Hematopoietic multipotent progenitor cell treated with erythropoietin and hydrocortisone succinate and interleukin-3 and kit ligand, for 8 days (in vitro differentiated cells): ENCODE measurements around the gene EMILIN2.

Source experiments
- DNase-seq: peaks from one replicate; pipeline ENCODE4 v3.0.0-alpha.2; 2015

Gene EMILIN2

DNA sequence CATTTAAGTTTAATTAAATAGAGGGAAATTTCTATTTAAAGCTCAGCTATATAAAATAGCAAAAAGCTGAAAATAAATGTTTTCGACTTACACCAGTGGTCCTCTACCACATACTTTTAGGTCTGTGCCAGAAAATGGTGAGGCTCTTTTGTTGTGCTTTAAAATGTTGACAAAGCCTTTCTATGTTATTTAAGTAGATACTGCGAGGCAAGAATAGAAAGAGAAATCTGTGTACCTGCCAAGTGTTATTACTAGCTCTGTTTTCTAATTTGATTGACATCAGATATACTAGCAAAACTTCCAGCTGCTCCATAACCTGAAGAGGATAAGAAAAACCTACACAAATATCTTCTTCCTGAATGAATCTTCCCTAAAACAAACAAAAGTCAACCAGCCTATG is 112.5 kb downstream of the EMILIN2 start:
- DNase-seq = no peak

DNA sequence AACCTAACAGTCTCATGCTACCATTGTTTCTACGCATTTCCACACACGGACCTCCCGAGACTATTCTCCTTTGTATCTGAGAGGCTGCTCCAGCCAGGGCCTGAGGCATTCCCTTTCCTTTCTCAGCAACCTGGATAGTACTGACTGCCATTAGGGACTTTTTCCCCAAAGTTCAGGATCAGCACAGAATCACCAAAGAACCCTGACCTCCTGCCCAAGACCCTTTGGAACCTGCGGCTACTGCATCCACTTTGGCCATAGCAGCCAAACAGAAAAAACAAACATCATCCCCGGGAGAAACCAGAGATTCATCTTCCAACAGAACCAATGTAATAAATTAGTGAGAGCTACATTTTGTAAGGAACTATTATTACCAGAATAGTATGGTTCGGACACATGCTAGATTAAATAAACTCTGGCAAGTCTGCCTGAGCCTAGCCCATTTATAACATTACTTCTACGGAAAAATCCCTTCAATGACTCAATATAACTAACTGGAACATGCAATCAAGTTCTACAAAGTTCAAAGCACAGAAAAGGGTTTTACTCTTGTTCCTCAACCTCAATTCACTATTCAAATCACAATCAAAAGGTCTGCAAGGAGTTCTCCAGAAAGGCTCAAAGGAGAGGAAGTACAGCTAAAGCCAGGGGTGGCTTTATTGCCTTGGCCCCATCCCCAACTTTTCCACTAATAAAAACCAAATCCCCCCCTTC is 114.3 kb downstream of the EMILIN2 start:
- no peak for DNase-seq

DNA sequence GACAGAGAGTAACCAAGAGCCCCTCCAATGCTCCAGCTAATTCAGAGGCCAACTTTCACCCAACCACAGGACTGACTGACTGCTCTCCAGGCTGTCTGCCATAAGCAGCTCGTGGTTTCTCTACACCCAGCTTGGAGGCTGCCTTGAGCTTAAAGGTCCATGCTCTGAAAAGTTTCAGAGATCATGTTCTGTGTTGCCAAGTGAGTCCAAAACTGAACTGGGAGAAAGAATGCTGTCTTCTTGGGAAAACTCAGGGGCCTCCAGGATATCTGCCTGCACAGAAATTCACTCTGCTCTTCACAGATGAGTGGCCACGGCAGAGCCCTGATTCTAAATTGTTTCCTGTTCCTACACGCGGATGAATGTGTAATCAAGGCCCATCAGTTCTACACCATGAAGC is 115.0 kb downstream of the EMILIN2 start:
- no peak for DNase-seq

DNA sequence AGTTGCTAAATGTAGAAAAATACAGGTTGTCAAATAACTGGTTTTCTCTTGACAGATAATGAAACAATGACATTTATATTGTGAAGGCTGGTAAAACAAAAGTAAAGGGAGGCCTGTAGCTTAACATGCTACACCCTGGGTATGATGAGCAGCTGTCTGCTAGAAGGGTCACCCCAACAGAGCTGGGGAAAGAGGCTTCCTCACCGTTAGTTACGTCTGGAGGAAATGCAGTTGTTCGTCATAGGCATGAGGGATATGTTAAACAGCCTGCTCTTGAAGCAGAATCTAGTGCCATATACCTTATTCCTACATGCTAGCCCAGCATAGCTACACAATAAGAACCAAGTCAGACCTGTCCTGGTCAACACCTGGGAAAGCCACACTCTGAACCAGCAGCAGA is 116.2 kb downstream of the EMILIN2 start:
- no peak for DNase-seq

DNA sequence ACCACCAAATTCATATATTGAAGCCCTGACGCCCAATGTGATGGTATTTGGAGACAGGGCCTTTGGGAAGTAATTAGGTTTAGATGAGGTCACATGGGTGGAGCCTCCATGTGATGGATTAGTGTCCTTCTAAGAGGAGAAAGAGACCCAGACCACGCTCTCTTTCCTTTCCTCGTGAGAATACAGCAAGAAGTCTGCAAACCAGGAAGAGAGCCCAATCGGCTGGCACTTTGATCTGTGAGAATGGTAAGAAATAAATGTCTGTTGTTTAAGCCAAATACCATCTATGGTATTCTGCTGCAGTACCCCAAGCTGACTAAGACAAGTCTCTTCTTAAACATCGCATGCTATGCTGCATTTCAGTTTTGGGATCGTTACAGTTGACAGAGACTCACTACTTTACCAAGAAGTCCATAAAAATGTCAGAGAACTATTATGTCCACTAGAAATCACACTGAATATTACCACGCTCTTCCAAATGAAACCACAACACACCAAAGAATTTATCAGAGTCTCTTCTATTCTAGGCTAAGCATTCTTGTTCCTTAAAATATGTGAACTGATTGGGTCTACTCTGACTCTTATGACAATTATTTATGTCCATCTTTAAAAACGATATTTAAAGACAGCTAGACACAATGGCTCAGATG is 117.7 kb downstream of the EMILIN2 start:
- DNase-seq = no peak
